Activated CD8-positive, alpha-beta T cell treated with anti-CD3 and anti-CD28 coated beads, Interleukin-2, amount 10 ng/mL, durations not matched to agents 7 days and 5 days (primary cell): ENCODE data around the gene GALM. TPM values are rescaled to one million over a fixed set of nuclear protein-coding genes. Genes with fewer than 3 reads are reported as not detected.
"Not testable (repeated sequence)": the region's sequence is repeated elsewhere in the genome, so short reads cannot be mapped to it uniquely, and the experiment has no call there.

Source experiments
- ATAC-seq: fragments of 150-1000 bp; cut with Tn5 transposase; one replicate; pipeline ENCODE4 v1.10.0; 2021; ENCODE audit warnings: moderate library complexity
- CTCF ChIA-PET: fragments of 350-600 bp; sonication (Branson Sonifier 250); formaldehyde crosslinking; loops from one replicate; lab custom pipeline; 2021; ENCODE audit warnings: antibody characterized with exemption; lab: Charles Lee
- POLR2A ChIA-PET: fragments of 350-600 bp; sonication (Branson Sonifier 250); formaldehyde crosslinking; loops from one replicate; lab custom pipeline; 2021; ENCODE audit warnings: antibody characterized with exemption; lab: Charles Lee
- DNase-seq: peaks from one replicate; pipeline ENCODE4 v3.0.0-alpha.2; 2020
- H3K27ac Mint-ChIP-seq: one replicate; pipeline ENCODE4 v1.8.0; 2021; ENCODE audit warnings: mild to moderate bottlenecking, mixed read lengths
- H3K27me3 Mint-ChIP-seq: one replicate; pipeline ENCODE4 v1.8.0; 2021; ENCODE audit warnings: low read depth, mixed read lengths
- H3K36me3 Mint-ChIP-seq: one replicate; pipeline ENCODE4 v1.8.0; 2021; ENCODE audit warnings: low read depth, mixed read lengths
- H3K4me1 Mint-ChIP-seq: one replicate; pipeline ENCODE4 v1.8.0; 2021; ENCODE audit warnings: low read depth, mixed read lengths
- H3K4me3 Mint-ChIP-seq: one replicate; pipeline ENCODE4 v1.8.0; 2021; ENCODE audit warnings: mild to moderate bottlenecking, mixed read lengths
- H3K9me3 Mint-ChIP-seq: one replicate; pipeline ENCODE4 v1.8.0; 2022; ENCODE audit warnings: mixed read lengths; ENCODE audit not compliant: insufficient read depth
- total RNA-seq, 2 experiments: library from RNA; stranded (reverse); gene quantifications; one replicate each; pipeline ENCODE4 v1.2.3, GENCODE V29; 2021

Gene GALM
- total RNA-seq, 2 experiments from 2014 or later, result 27.6 TPM

DNA sequence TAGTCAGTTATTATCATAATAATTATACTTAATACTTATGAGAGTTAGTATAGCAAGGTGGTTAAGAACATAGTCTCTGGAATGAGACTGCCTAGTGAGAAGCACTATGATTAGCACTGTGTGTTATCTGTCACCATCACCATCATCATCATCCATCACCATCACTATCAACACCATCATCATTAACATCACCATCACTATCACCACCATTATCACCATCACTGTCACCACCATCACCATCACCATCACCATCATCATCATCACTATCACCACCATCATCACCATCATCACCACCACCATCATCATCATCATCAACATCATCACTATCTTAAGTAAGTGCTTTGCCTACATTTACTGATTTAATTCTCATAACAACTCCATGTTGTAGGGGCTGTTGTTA, 45.6 kb downstream of the GALM start:
- DNase-seq, result no peak
- ChIA-PET POLR2A (no interaction called here), CTCF (interaction anchor here (1.4 kb wide), 1 partner anchor 108 kb away, joined by 3 read pairs; no protein-coding TSS in a partner anchor)
- Mint-ChIP-seq H3K9me3 (no peaks in the 10 kb centered on the region), H3K4me3 (no peak overlapping the region), H3K27me3 (no peaks in the 10 kb centered on the region), H3K27ac (no peak overlapping the region), H3K4me1 (peaks cover 42% of the 10 kb centered on the region), H3K36me3 (peaks cover 51% of the 10 kb centered on the region)
- no peak for ATAC-seq

DNA sequence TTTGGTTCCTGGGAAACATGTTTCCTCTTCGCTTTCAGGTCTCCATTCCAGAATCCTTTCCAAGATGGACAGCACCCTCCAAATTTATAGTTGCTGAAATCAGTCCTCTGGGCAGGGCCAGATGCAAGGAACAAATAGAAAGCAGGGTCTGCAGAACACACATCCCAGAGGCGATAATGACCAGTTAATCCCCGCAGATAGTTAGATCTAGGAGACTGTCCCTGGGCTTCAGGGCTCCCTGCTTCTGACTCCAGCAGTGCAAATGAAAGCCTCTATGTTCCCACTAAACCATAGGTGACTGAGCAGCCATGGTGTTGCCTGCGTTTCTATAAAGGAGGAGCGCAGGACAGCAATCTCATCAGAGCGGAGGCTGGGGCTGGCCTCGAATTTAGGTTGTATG, 46.5 kb downstream of the GALM start:
- ATAC-seq, result no peak
- peaks cover 36% of the 10 kb centered on the region for H3K4me1 Mint-ChIP-seq
- H3K4me3 Mint-ChIP-seq, result no peak overlapping the region
- no peaks in the 10 kb centered on the region for H3K9me3 Mint-ChIP-seq
- CTCF ChIA-PET, result interaction anchor here (1.4 kb wide), 1 partner anchor 109 kb away, joined by 3 read pairs; no protein-coding TSS in a partner anchor
- H3K27me3 Mint-ChIP-seq, result no peaks in the 10 kb centered on the region
- no peak overlapping the region for H3K27ac Mint-ChIP-seq
- POLR2A ChIA-PET, result no interaction called here
- H3K36me3 Mint-ChIP-seq, result peaks cover 46% of the 10 kb centered on the region
- no peak for DNase-seq

DNA sequence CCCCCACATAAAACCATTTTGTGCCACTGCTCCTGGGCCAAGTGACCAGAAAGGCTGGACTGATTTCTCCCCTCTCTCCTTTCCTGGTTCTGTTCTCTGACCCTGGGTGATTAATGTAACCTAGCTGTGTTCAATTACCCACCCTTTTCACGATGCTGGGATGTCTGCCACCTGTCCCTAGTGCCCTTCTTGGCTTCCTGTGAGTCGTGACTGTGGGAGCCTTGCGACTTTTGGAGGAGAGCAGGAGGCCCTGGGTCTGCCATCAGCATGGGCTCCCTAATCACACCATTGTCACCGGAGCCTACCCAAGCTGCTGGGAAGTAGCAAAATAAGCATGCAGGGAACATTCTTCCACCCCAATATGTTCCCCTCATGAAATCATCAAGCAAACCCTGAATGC, 47.0 kb downstream of the GALM start:
- no peak overlapping the region for H3K4me3 Mint-ChIP-seq
- no peak for DNase-seq
- ChIA-PET POLR2A (interaction anchor here (1.3 kb wide), 1 partner anchor 111 kb away, joined by 8 read pairs; the partner anchor contains the start of gene HNRNPLL), CTCF (interaction anchor here (0.8 to 2.1 kb wide), 4 partner anchors 10 to 131 kb away, joined by 3 to 10 read pairs (median 4); partner anchors contain the start of gene HNRNPLL)
- H3K27ac Mint-ChIP-seq, result no peak overlapping the region
- peaks cover 45% of the 10 kb centered on the region for H3K36me3 Mint-ChIP-seq
- H3K9me3 Mint-ChIP-seq, result no peaks in the 10 kb centered on the region
- H3K4me1 Mint-ChIP-seq, result peaks cover 35% of the 10 kb centered on the region
- ATAC-seq, result no peak
- H3K27me3 Mint-ChIP-seq, result no peaks in the 10 kb centered on the region

DNA sequence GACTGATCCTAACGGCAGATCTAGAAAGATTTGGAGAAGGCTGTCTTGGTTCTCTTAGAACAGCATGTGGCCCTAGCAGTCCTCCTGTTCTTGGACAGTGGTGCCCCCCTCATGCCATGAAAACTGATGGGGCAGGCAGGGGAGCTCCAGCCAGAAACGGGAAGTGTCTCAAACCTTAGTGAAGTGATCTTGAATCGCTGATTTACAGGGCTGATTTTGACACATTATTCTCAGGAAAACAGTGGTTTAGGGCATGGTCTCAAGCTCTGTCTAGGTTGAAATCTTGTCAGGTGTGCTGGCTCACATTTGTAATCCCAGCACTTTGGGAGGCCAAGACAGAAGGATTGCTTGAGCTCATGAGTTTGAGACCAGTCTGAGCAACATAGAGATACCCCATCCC, 47.4 kb downstream of the GALM start:
- no peaks in the 10 kb centered on the region for H3K27me3 Mint-ChIP-seq
- DNase-seq (no peak), ATAC-seq (no peak)
- H3K27ac Mint-ChIP-seq, result no peak overlapping the region
- no peaks in the 10 kb centered on the region for H3K9me3 Mint-ChIP-seq
- peaks cover 34% of the 10 kb centered on the region for H3K4me1 Mint-ChIP-seq
- ChIA-PET CTCF (interaction anchor here (0.8 to 2.1 kb wide), 4 partner anchors 9 to 132 kb away, joined by 3 to 10 read pairs (median 4); partner anchors contain the start of gene HNRNPLL), POLR2A (interaction anchor here (1.3 kb wide), 1 partner anchor 111 kb away, joined by 8 read pairs; the partner anchor contains the start of gene HNRNPLL)
- H3K4me3 Mint-ChIP-seq, result no peak overlapping the region
- H3K36me3 Mint-ChIP-seq, result peaks cover 45% of the 10 kb centered on the region

DNA sequence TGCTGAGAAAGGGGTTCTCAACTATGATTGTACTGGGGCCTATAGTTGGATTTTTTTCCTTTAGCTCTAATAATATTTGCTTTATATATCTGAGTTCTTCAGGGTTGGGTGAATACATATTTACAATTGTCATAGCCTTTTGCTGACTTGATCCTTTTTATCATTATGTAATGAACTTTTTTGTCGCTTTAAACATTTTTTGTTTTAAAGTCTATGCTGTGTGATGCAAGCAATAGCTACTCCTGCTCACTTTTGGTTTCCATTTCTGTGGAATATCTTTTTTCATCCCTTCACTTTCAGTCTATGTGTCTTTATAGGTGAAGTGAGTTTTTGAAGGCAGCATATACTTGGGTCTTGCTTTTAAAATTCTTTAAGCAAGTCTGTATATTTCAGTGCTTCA, 49.0 kb downstream of the GALM start:
- peak overlapping the region; percentile 55 for H3K27ac Mint-ChIP-seq
- not testable (repeated sequence) for ATAC-seq

DNA sequence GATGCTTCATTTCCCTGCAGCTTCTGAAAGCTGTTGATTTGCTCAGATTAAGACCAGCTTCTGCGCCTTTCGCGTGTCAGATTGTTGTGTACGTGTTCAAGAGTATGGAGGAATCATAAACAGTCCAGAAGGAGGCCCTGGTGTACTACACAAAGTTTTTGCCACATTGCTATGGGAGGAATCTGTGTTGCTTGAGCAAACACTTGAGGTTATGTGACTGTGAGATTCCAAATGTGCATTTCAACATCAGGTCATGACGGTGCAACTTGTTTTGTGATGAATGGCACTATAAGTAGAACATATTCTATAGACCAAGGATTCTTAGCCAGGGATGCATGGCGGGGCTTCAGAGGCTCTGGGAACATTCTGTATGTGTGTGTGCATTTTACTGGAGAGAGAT, 50.3 kb downstream of the GALM start:
- ChIA-PET CTCF (interaction anchor here (1.0 to 1.4 kb wide), 3 partner anchors 111 to 180 kb away, joined by 3 to 7 read pairs (median 6); no protein-coding TSS in a partner anchor), POLR2A (no interaction called here)
- Mint-ChIP-seq H3K9me3 (no peaks in the 10 kb centered on the region), H3K27ac (no peak overlapping the region), H3K4me1 (peaks cover 22% of the 10 kb centered on the region), H3K4me3 (no peak overlapping the region), H3K36me3 (peaks cover 54% of the 10 kb centered on the region), H3K27me3 (no peaks in the 10 kb centered on the region)
- DNase-seq, result no peak
- no peak for ATAC-seq

More for the DNA sequence above, 49.0 kb downstream of the GALM start:
- H3K4me1 Mint-ChIP-seq, result peaks cover 17% of the 10 kb centered on the region
- H3K36me3 Mint-ChIP-seq, result peaks cover 48% of the 10 kb centered on the region
- DNase-seq, H3K4me3 Mint-ChIP-seq, H3K9me3 Mint-ChIP-seq, H3K27me3 Mint-ChIP-seq, POLR2A ChIA-PET: not testable (repeated sequence)
- CTCF ChIA-PET, result interaction anchor here (1.3 to 2.1 kb wide), 3 partner anchors 10 to 133 kb away, joined by 4 to 10 read pairs (median 7); no protein-coding TSS in a partner anchor

DNA sequence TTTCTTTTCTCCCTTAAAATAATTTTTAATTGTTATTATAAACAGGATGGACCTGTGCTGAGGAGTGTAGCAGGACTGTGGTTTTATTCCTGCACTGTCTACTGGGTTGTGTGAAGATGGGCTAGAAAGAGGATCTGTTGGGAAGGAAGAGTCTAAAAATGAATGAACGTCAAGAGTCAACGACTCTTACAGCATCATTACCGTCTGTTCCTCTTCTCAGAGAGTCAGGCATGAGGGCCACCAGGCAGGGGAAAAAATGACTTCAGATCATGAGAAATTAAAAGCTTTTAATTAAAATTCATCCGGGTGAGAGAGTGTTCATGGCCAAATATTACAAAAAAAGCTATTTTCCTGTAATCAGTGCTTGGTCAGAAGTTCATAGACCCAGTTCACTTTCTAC, 52.7 kb downstream of the GALM start:
- Mint-ChIP-seq H3K27ac (no peak overlapping the region), H3K9me3 (no peaks in the 10 kb centered on the region), H3K27me3 (no peaks in the 10 kb centered on the region), H3K4me1 (peaks cover 40% of the 10 kb centered on the region), H3K4me3 (no peak overlapping the region), H3K36me3 (peaks cover 42% of the 10 kb centered on the region)
- ATAC-seq, result no peak
- ChIA-PET POLR2A (no interaction called here), CTCF (interaction anchor here (0.8 to 2.6 kb wide), 3 partner anchors 51 to 137 kb away, joined by 3 to 15 read pairs (median 3); no protein-coding TSS in a partner anchor)
- no peak for DNase-seq

DNA sequence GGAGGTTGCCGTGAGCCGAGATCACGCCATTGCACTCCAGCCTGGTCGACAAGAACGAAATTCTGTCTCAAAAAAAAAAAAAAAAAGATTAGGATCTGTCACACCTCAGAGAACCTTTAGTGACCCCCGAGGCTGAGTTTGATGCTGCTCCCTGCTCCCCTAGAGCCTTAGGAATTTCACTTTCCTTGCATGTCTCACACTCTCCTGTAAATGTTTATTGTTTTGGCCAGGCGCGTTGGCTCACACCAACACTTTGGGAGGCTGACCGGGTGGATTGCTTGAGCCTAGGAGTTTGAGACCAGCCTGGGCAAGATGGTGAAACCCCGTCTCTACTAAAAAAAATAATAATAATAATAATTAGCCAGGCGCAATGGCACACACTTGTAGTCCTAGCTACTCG, 53.8 kb downstream of the GALM start:
- H3K27me3 Mint-ChIP-seq, result no peaks in the 10 kb centered on the region
- ATAC-seq (no peak), DNase-seq (no peak)
- no peak overlapping the region for H3K27ac Mint-ChIP-seq
- peaks cover 39% of the 10 kb centered on the region for H3K36me3 Mint-ChIP-seq
- CTCF ChIA-PET, result interaction anchor here (0.9 kb wide), 1 partner anchor 52 kb away, joined by 3 read pairs; no protein-coding TSS in a partner anchor
- peaks cover 36% of the 10 kb centered on the region for H3K4me1 Mint-ChIP-seq
- POLR2A ChIA-PET, result no interaction called here
- no peaks in the 10 kb centered on the region for H3K9me3 Mint-ChIP-seq
- H3K4me3 Mint-ChIP-seq, result no peak overlapping the region

DNA sequence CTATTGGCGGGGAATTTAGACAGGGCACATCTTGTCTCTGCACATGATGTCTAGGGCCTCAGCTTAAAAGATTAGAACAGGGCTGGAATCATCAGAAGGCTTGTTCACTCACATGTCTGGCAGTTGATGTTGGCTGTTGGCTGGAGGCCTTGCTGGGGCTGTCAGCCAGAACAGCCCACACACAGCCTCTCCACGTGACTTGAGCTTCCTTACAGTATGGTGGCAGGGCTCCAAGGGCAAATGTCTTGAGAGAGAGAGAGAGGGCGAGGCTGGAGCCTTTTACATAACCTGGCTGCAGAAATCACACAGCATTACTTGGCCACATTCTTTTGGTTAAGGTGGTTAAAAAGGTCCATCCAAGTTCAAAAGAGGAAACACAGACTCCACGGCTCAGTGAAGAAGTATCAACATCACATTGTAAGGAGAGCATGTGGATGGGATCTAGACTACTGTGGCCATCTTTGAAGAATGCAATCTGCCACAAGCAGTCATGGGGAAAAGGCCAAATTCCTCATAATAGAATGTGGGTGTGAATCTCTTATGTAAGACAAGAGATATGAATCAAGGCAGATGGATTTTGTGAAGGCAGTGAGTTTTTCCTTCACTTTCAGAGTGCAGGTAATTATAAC, 54.8 kb downstream of the GALM start:
- ChIA-PET CTCF (interaction anchor here (2.1 kb wide), 1 partner anchor 38 kb away, joined by 10 read pairs; no protein-coding TSS in a partner anchor), POLR2A (interaction anchor here (0.7 kb wide), 1 partner anchor 54 kb away, joined by 3 read pairs; the partner anchor contains the start of gene GALM)
- Mint-ChIP-seq H3K4me1 (peaks cover 33% of the 10 kb centered on the region), H3K9me3 (no peaks in the 10 kb centered on the region), H3K27ac (peak overlapping the region; percentile 37), H3K36me3 (peaks cover 35% of the 10 kb centered on the region), H3K27me3 (no peaks in the 10 kb centered on the region), H3K4me3 (no peak overlapping the region)
- DNase-seq, result no peak
- peak; percentile 17 for ATAC-seq

DNA sequence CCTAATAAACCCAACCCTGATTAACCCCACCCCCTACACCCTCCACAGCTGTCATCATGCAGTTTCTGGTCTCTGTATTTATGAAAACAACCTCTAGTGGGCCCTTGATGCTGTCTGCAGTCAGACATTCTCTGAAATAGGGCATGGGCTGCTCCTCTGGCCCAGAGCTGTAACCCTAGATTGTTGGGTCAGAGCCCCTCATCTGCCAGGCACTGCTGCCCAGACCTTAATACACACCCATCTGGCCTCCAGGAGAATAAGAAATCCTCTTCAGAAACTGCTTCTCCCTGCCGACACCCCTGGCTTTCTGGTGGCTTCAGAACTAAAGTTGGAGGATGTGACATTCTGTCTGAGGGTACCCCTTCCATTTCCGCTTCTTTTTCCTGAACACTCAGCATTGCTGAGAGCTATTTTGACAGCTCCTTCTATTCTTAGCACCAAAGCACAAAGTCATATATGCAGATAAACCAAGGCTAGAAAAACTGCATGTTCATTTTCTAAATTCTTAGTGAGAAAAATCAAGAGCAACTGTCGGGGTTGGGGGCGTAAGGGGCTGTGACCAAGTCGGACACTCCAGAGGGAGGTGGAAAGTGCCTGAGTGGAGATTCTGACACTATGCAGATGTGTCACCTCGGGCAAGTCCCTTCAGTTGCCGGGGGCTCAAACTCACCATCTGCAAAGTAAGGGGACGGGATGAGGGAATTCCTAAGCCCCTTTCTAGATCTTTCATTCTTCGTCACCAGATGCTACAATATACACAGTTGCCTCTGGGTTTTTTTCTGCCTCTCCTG, 56.6 kb downstream of the GALM start:
- POLR2A ChIA-PET, result interaction anchor here (0.5 to 1.7 kb wide), 5 partner anchors 29 to 120 kb away, joined by 3 to 5 read pairs (median 3); partner anchors contain the start of genes HNRNPLL and SRSF7
- ATAC-seq (peak; percentile 56), DNase-seq (peak; percentile 42)
- CTCF ChIA-PET, result interaction anchor here (1.0 to 9.6 kb wide), 12 partner anchors 9 to 164 kb away, joined by 3 to 139 read pairs (median 5); partner anchors contain the start of gene HNRNPLL
- H3K4me3 Mint-ChIP-seq, result peak overlapping the region; percentile 32
- no peaks in the 10 kb centered on the region for H3K9me3 Mint-ChIP-seq
- H3K27me3 Mint-ChIP-seq, result no peaks in the 10 kb centered on the region
- peaks cover 31% of the 10 kb centered on the region for H3K36me3 Mint-ChIP-seq
- peaks cover 36% of the 10 kb centered on the region for H3K4me1 Mint-ChIP-seq
- H3K27ac Mint-ChIP-seq, result peak overlapping the region; percentile 83

DNA sequence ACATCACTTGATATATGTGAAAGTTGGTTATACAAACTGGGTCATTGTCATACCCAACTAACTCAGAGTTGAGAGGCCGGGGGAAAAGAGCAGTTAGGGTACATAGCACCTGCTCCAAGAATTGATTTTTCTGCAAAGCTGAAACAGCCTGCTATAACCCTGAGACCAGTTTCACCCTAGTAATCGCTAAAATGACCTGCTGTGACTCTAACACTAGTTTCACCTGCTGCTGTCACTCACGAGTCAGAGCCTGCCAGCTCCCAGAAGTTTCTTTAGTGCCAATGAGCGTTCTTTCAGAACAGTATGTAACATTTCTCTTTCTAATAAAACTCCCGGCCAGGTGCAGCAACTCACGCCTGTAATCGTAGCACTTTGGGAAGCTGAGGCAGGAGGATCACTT, 57.3 kb downstream of the GALM start:
- Mint-ChIP-seq H3K27me3 (no peaks in the 10 kb centered on the region), H3K9me3 (no peaks in the 10 kb centered on the region), H3K4me1 (peaks cover 36% of the 10 kb centered on the region), H3K27ac (peak overlapping the region; percentile 83), H3K4me3 (no peak overlapping the region), H3K36me3 (peaks cover 31% of the 10 kb centered on the region)
- DNase-seq (no peak), ATAC-seq (no peak)
- POLR2A ChIA-PET, result interaction anchor here (1.0 to 1.7 kb wide), 3 partner anchors 33 to 121 kb away, joined by 3 to 4 read pairs (median 3); partner anchors contain the start of gene HNRNPLL
- CTCF ChIA-PET, result interaction anchor here (0.8 to 9.6 kb wide), 13 partner anchors 10 to 165 kb away, joined by 3 to 139 read pairs (median 4); partner anchors contain the start of genes HNRNPLL and SRSF7
